ENCODE measurements around the gene TALDO1. TPM values are rescaled to one million over a fixed set of nuclear protein-coding genes. Genes with fewer than 3 reads are reported as not detected.

Gene TALDO1
- total RNA-seq, 1 experiment from 2014 or later: 268 TPM

GRCh38 chr11:703506-703905 is 43.8 kb upstream of the TALDO1 start:
- Histone ChIP-seq H3T11ph (ENCODE audit: low read length) (no peak overlapping the region), H2BK15ac (ENCODE audit: low read depth, low read length) (no peak overlapping the region), H3K27me3 (ENCODE audit: insufficient read depth, low read length) (no peaks in the 10 kb centered on the region), H2BK120ac (ENCODE audit: low read depth, low read length, poor library complexity, severe bottlenecking) (no peak overlapping the region), H2AK5ac (ENCODE audit: insufficient read length, low read length) (no peak overlapping the region), H3K14ac (ENCODE audit: insufficient read depth, low read length) (no peak overlapping the region), H3K56ac (ENCODE audit: insufficient read length, low read depth, low read length) (no peak overlapping the region), H2BK12ac (ENCODE audit: insufficient read length, low read depth, low read length) (no peak overlapping the region), H2AFZ (ENCODE audit: low read length) (no peak overlapping the region), H4K8ac (replicated peaks; ENCODE audit: insufficient read length, low read depth, low read length) (no peak overlapping the region), H3K27ac (ENCODE audit: insufficient read length, low read depth, low read length) (no peak overlapping the region), H3K9me3 (ENCODE audit: control insufficient read depth, low read depth, low read length) (no peaks in the 10 kb centered on the region), H2BK5ac (ENCODE audit: insufficient read length, low read length) (no peak overlapping the region), H4K5ac (ENCODE audit: insufficient read length, low read depth, low read length) (no peak overlapping the region), H3K23me2 (ENCODE audit: insufficient read length, low read depth, low read length, poor library complexity, severe bottlenecking) (peaks cover 3% of the 10 kb centered on the region), H3K4ac (ENCODE audit: low read depth, low read length) (no peak overlapping the region), H4K20me1 (ENCODE audit: control insufficient read depth, insufficient read depth, insufficient read length) (no peaks in the 10 kb centered on the region), H3K4me2 (ENCODE audit: insufficient read depth, insufficient read length, low read length) (no peak overlapping the region), H3K23ac (ENCODE audit: insufficient read length, low read depth, low read length) (no peak overlapping the region), H3K9ac (ENCODE audit: extremely low read depth, insufficient read length, low read length) (no peak overlapping the region), H2BK20ac (ENCODE audit: low read depth, low read length, poor library complexity, severe bottlenecking) (no peak overlapping the region), H3K4me1 (ENCODE audit: insufficient read depth, low read length) (no peaks in the 10 kb centered on the region; the same call in 1 of the 2 replicates), H4K91ac (ENCODE audit: insufficient read length, low read depth, low read length) (no peak overlapping the region), H3K79me1 (ENCODE audit: insufficient read depth, low read depth, low read length, poor library complexity, severe bottlenecking) (no peaks in the 10 kb centered on the region), H3K18ac (ENCODE audit: insufficient read length, low read depth, low read length) (no peak overlapping the region), H3K79me2 (ENCODE audit: insufficient read depth, low read length) (no peaks in the 10 kb centered on the region)
- H3K36me3 Mint-ChIP-seq (ENCODE audit: insufficient read depth in 1 of 3, low read depth in 3 of 3): peaks cover 2 to 12% (median 12%) of the 10 kb centered on the region in 3 experiments; a peak in 5 of 7 replicates
- H3K9me3 Mint-ChIP-seq: no peaks in the 10 kb centered on the region
- no peak overlapping the region for H3K4me3 Mint-ChIP-seq
- no peak overlapping the region; a peak in 1 of 7 replicates for H3K27ac Mint-ChIP-seq
- no peaks in the 10 kb centered on the region for H3K27me3 Mint-ChIP-seq (ENCODE audit: low read depth)
- no peak for DNase-seq
- H3K4me1 Mint-ChIP-seq: peaks cover 14 to 19% of the 10 kb centered on the region in 2 experiments; a peak in 3 of 4 replicates
- no CpG with 5 or more reads among the region's 9 CpGs for WGBS (ENCODE audit: extremely low coverage, insufficient read length, low lambda C conversion rate)
- TF ChIP-seq CTCF (conservative IDR thresholded peaks at IDR 0.05): no peak

Data from H9 (cell line).